ENCODE data around the gene CDSN.
"Not testable (repeated sequence)": the region's sequence is repeated elsewhere in the genome, so short reads cannot be mapped to it uniquely, and the experiment has no call there.

The CDSN gene

GRCh38 chr6:31120151-31120915 is at the start of gene CDSN:
CDSN (minus strand) TSS chr6:31120446; CDS start chr6:31120419, 27 bp downstream.
- DNase-seq (ENCODE audit: low read depth): no peak
- no peak within 1 kb of the TSS for H3K4me3 ChIP-seq (ENCODE audit: low read depth, low read length)
- TF ChIP-seq, protein P1, sequence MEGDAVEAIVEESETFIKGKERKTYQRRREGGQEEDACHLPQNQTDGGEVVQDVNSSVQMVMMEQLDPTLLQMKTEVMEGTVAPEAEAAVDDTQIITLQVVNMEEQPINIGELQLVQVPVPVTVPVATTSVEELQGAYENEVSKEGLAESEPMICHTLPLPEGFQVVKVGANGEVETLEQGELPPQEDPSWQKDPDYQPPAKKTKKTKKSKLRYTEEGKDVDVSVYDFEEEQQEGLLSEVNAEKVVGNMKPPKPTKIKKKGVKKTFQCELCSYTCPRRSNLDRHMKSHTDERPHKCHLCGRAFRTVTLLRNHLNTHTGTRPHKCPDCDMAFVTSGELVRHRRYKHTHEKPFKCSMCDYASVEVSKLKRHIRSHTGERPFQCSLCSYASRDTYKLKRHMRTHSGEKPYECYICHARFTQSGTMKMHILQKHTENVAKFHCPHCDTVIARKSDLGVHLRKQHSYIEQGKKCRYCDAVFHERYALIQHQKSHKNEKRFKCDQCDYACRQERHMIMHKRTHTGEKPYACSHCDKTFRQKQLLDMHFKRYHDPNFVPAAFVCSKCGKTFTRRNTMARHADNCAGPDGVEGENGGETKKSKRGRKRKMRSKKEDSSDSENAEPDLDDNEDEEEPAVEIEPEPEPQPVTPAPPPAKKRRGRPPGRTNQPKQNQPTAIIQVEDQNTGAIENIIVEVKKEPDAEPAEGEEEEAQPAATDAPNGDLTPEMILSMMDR (IDR thresholded peaks at IDR 0.05; ENCODE audit: control insufficient read depth, extremely low read depth, insufficient read depth): no peak

DNA sequence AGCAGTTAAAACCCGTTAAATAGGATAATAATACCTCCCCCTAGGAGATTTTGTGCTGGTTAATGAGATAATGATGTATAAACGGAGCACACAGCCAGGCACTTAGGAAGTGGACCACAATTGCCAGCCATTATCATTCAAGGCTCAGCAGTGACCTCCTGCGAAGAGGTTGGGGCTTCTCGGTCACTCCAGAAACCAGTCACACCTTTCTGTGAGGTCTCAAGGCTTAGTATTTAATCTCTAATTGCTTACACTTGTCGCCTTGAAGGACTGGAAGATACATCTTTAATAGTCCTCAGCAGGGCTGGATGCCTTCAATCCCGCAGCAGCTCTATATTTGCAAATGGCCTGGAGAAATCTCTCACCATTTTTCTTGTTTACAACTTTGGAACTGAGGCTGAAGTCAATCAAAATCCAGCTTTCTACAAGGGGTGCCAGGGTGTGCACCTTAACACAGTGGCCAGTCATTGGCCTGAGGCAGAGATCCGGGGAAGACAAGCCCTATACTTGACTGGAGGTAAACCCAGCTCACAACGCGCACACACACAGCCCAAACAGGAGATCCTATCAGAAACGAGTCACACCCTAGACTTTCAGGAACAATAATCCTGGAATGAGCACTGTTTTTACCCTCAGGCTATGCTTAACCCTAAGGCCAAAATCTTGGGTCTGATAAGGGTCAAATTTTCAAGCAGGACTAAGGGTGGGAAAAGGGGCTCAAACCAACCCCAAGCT is 49.0 kb upstream of the CDSN start:
- no peak overlapping the region for H3K4me3 ChIP-seq (ENCODE audit: low read depth, low read length)
- TF ChIP-seq, protein P1 (IDR thresholded peaks at IDR 0.05; ENCODE audit: control insufficient read depth, extremely low read depth, insufficient read depth): no peak
- DNase-seq (ENCODE audit: low read depth): no peak

DNA sequence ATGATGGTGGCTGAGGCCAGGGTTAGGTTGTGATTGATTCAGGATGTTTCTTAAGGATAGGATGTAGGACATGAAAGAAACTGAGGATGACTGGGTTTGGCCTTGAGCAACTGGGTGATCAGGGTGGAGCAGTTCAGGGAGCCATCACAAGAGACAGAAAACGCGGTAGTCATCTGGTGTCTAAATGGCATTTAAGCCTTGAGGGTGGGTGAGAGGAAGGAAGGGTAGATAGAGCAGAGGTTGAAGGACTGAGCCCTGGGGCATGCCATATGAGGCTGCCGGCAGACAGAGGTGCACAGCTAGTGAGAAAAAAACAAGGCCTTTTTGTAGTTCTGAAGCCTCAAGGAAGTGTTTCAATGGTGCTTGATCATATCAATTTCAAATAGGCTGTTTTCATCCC is 48.4 kb upstream of the CDSN start:
- TF ChIP-seq, protein P1 (IDR thresholded peaks at IDR 0.05; ENCODE audit: control insufficient read depth, extremely low read depth, insufficient read depth): no peak
- no peak for DNase-seq (ENCODE audit: low read depth)
- no peak overlapping the region for H3K4me3 ChIP-seq (ENCODE audit: low read depth, low read length)

DNA sequence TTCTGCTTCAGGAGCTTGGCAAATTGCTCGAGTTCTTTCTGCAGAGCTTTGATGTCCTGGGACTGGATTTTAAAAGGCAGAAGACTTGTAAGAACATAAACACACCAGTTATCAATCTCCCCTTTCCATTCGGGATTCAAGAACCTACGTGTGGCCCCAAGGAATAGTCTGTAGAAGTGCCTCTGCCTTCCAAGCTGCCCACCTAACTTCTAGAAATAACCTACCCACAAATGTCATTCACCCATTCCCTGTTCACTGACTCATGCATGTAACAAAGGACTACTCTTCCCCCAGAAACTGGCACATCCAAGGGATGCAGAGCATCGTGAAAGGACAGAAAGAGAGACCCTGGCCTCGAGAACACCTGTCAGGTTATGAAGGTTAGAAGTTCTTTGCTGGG is 45.7 kb upstream of the CDSN start:
- no peak for DNase-seq (ENCODE audit: low read depth)
- TF ChIP-seq, protein P1 (IDR thresholded peaks at IDR 0.05; ENCODE audit: control insufficient read depth, extremely low read depth, insufficient read depth): no peak

GRCh38 chr6:31165064-31165832 is 45.0 kb upstream of the CDSN start:
- not testable (repeated sequence) for DNase-seq (ENCODE audit: low read depth); H3K4me3 ChIP-seq (ENCODE audit: low read depth, low read length)

More for the DNA sequence above, 45.7 kb upstream of the CDSN start:
- H3K4me3 ChIP-seq (ENCODE audit: low read depth, low read length): no peak overlapping the region

DNA sequence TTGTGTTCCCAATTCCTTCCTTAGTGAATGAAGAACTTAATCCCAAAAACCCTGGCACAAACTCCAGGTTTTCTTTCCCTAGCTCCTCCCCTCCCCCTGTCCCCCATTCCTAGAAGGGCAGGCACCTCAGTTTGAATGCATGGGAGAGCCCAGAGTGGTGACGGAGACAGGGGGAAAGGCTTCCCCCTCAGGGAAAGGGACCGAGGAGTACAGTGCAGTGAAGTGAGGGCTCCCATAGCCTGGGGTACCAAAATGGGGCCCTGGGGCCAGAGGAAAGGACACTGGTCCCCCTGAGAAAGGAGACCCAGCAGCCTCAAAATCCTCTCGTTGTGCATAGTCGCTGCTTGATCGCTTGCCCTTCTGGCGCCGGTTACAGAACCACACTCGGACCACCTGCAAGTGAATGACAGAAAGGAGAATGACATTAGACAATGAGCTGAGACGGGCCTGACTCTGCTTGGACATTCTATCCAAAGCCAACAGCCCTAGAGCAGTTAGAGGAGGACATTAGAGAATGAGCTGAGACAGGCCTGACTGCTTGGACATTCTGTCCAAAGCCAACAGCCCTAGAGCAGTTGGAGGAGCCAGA is 44.3 kb upstream of the CDSN start:
- not testable (repeated sequence) for H3K4me3 ChIP-seq (ENCODE audit: low read depth, low read length); DNase-seq (ENCODE audit: low read depth)

- no peak overlapping the region for H3K4me3 ChIP-seq (ENCODE audit: low read depth, low read length)
- TF ChIP-seq, protein P1 (IDR thresholded peaks at IDR 0.05; ENCODE audit: control insufficient read depth, extremely low read depth, insufficient read depth): no peak
- no peak for DNase-seq (ENCODE audit: low read depth)
Measured at GRCh38 chr6:31163922-31164321, 43.7 kb upstream of the CDSN start.

Data from LNCaP clone FGC (cell line).